Glutamatergic neuron (in vitro differentiated cells): ENCODE results near the gene EPHA4. TPM values are rescaled to one million over a fixed set of nuclear protein-coding genes. Genes with fewer than 3 reads are reported as not detected.

Experiments
- DNase-seq: peaks from one replicate; pipeline ENCODE4 v3.0.0; 2022
- H3K27ac Mint-ChIP-seq: one replicate; pipeline ENCODE4 v1.8.0; 2020; ENCODE audit warnings: mild to moderate bottlenecking, mixed read lengths, inconsistent platforms; ENCODE audit not compliant: unreplicated experiment
- H3K27me3 Mint-ChIP-seq: one replicate; pipeline ENCODE4 v1.8.0; 2020; ENCODE audit warnings: mild to moderate bottlenecking, moderate library complexity, mixed read lengths, inconsistent platforms; ENCODE audit not compliant: unreplicated experiment
- H3K36me3 Mint-ChIP-seq: one replicate; pipeline ENCODE4 v1.8.0; 2020; ENCODE audit warnings: mild to moderate bottlenecking, mixed read lengths, inconsistent platforms; ENCODE audit not compliant: unreplicated experiment
- H3K4me1 Mint-ChIP-seq: one replicate; pipeline ENCODE4 v1.8.0; 2020; ENCODE audit warnings: mild to moderate bottlenecking, low read depth, mixed read lengths, inconsistent platforms; ENCODE audit not compliant: unreplicated experiment
- H3K4me3 Mint-ChIP-seq: one replicate; pipeline ENCODE4 v1.8.0; 2020; ENCODE audit warnings: mild to moderate bottlenecking, mixed read lengths, inconsistent platforms; ENCODE audit not compliant: unreplicated experiment
- H3K9me3 Mint-ChIP-seq: one replicate; pipeline ENCODE4 v1.8.0; 2020; ENCODE audit warnings: mild to moderate bottlenecking, moderate library complexity, mixed read lengths, inconsistent platforms; ENCODE audit not compliant: unreplicated experiment
- total RNA-seq: library from RNA; stranded (reverse); fragmentation: NEBNext Ultra II Directional; extraction: Animal tissue kit (Norgen Biotek cat#: 25700); gene quantifications from one replicate; pipeline ENCODE4 v1.2.1, GENCODE V29; 2021; ENCODE audit not compliant: unreplicated experiment
- TF ChIP-seq, protein P1 (sequence below): fragments of 200-600 bp; sonication (generic); IDR thresholded peaks from one replicate; pipeline ENCODE4 v1.5.0; 2021; ENCODE audit not compliant: partially characterized antibody, unreplicated experiment

EPHA4 gene
- total RNA-seq, 1 donor from 2014 or later = 57.2 TPM

GRCh38 chr2:221518201-221518934 is 53.7 kb downstream of the EPHA4 start:
- H3K36me3 Mint-ChIP-seq = no peaks in the 10 kb centered on the region
- H3K27me3 Mint-ChIP-seq = no peaks in the 10 kb centered on the region
- H3K4me1 Mint-ChIP-seq = peaks cover 12% of the 10 kb centered on the region
- no peak for DNase-seq
- H3K9me3 Mint-ChIP-seq = no peaks in the 10 kb centered on the region
- TF ChIP-seq, protein P1, sequence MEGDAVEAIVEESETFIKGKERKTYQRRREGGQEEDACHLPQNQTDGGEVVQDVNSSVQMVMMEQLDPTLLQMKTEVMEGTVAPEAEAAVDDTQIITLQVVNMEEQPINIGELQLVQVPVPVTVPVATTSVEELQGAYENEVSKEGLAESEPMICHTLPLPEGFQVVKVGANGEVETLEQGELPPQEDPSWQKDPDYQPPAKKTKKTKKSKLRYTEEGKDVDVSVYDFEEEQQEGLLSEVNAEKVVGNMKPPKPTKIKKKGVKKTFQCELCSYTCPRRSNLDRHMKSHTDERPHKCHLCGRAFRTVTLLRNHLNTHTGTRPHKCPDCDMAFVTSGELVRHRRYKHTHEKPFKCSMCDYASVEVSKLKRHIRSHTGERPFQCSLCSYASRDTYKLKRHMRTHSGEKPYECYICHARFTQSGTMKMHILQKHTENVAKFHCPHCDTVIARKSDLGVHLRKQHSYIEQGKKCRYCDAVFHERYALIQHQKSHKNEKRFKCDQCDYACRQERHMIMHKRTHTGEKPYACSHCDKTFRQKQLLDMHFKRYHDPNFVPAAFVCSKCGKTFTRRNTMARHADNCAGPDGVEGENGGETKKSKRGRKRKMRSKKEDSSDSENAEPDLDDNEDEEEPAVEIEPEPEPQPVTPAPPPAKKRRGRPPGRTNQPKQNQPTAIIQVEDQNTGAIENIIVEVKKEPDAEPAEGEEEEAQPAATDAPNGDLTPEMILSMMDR = no peak
- H3K27ac Mint-ChIP-seq = no peak overlapping the region
- no peak overlapping the region for H3K4me3 Mint-ChIP-seq

DNA sequence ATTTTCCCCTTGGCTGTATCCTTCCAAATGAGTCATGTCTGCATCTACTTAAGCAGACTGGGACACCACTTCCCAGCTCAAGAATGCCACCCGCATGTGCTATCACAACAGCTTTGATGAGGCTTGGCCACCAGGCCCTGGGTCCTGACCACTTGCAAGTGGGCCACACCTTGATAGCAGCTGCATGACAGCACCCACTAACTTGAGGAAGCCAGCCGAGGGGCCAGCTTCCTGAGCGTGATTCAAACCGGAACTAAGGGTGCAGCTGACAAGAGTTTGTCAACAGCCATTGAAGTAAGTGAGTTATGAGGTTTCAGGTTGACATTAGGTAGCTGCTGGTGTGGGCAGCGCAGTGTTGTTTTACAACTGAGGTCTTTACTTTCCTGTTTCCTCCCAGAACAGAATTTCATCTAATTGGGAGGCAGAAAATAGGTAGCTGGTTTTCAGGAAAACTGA is 54.4 kb downstream of the EPHA4 start:
- H3K4me1 Mint-ChIP-seq = peaks cover 12% of the 10 kb centered on the region
- H3K27me3 Mint-ChIP-seq = no peaks in the 10 kb centered on the region
- H3K9me3 Mint-ChIP-seq = no peaks in the 10 kb centered on the region
- H3K36me3 Mint-ChIP-seq = no peaks in the 10 kb centered on the region
- no peak for DNase-seq
- no peak overlapping the region for H3K4me3 Mint-ChIP-seq
- H3K27ac Mint-ChIP-seq = no peak overlapping the region
- TF ChIP-seq, protein P1 = no peak

DNA sequence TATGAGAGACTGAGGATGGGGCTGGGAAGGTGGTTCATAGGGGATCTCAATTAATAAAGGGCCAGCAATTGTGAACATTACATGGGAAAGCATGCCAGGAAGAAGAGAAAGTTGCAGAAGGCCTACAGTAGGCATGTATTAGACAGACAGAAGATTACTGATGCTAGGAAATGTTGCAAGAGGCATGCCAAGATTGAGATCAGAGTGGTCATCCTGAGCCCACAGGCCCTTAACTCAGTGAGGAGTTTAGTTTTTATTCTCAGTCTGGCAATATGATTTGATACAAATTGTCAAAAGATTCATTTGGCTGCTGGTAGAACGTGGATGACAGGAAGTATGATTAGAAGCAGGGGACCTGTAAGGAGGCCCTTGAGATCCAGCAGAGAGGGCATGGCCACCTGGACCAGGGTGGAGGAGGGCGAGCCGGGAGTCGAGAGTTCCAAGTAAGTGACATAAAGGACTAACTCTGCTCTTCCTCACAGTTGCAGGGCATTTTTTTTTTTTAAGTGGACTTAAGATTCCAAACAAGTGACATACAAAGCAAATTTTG is 54.9 kb downstream of the EPHA4 start:
- H3K9me3 Mint-ChIP-seq = no peaks in the 10 kb centered on the region
- no peaks in the 10 kb centered on the region for H3K36me3 Mint-ChIP-seq
- H3K4me3 Mint-ChIP-seq = no peak overlapping the region
- H3K4me1 Mint-ChIP-seq = peaks cover 12% of the 10 kb centered on the region
- H3K27me3 Mint-ChIP-seq = no peaks in the 10 kb centered on the region
- H3K27ac Mint-ChIP-seq = no peak overlapping the region
- TF ChIP-seq, protein P1 = no peak
- DNase-seq = no peak

- TF ChIP-seq, protein P1 = no peak
- no peaks in the 10 kb centered on the region for H3K36me3 Mint-ChIP-seq
- H3K4me1 Mint-ChIP-seq = peaks cover 12% of the 10 kb centered on the region
- no peak overlapping the region for H3K27ac Mint-ChIP-seq
- DNase-seq = no peak
- H3K4me3 Mint-ChIP-seq = no peak overlapping the region
- no peaks in the 10 kb centered on the region for H3K27me3 Mint-ChIP-seq
- no peaks in the 10 kb centered on the region for H3K9me3 Mint-ChIP-seq
These were observed 56.2 kb downstream of the EPHA4 start for GRCh38 chr2:221515864-221516263.
